ENCODE results near the gene SV2A.
"Not testable (repeated sequence)": the region's sequence is repeated elsewhere in the genome, so short reads cannot be mapped to it uniquely, and the experiment has no call there.

SV2A gene

DNA sequence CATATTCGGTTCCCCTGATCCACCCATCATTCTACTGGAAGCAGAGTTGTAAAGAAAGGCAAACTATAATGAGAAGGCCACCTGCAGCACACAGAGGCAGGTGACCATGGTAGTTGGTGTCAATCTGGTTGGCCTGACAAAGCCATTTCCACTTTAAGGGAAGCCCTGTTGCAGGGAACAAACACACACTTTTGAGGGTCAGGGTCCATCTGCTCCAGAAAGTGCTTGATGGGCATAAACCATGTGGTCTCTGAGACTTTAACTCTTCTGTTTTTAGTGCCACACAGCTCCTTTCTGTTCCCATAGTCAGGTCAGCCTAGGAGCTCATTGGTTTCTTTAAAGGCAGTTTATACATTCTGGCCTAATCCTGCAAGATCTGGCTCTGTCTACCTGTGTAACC, 35.8 kb downstream of the SV2A start:
- TF ChIP-seq, protein P1, sequence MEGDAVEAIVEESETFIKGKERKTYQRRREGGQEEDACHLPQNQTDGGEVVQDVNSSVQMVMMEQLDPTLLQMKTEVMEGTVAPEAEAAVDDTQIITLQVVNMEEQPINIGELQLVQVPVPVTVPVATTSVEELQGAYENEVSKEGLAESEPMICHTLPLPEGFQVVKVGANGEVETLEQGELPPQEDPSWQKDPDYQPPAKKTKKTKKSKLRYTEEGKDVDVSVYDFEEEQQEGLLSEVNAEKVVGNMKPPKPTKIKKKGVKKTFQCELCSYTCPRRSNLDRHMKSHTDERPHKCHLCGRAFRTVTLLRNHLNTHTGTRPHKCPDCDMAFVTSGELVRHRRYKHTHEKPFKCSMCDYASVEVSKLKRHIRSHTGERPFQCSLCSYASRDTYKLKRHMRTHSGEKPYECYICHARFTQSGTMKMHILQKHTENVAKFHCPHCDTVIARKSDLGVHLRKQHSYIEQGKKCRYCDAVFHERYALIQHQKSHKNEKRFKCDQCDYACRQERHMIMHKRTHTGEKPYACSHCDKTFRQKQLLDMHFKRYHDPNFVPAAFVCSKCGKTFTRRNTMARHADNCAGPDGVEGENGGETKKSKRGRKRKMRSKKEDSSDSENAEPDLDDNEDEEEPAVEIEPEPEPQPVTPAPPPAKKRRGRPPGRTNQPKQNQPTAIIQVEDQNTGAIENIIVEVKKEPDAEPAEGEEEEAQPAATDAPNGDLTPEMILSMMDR (IDR thresholded peaks at IDR 0.05; ENCODE audit: borderline replicate concordance, insufficient read depth, low read depth, low read length) = no peak
- H3K4me3 ChIP-seq (ENCODE audit: low read depth, low read length) = no peak overlapping the region

DNA sequence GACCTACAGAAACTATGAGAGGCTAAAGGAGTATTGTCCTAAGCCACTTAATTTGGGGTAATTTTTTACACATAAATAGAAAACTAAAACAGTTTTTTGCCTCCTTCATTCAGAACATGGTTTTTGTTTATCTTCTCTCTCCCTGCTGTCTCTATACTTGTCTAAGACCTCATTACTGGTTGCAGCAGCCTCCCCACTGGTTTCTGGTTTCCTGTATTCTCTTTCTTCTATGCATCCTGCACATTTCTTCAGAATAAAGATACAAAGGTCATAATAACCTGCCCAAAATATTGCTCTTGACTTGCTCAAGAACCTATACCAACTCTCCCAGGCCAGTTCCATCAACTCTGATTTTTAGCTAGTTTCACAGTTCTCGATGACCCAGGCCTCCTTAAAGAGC, 38.1 kb downstream of the SV2A start:
- TF ChIP-seq, protein P1 (IDR thresholded peaks at IDR 0.05; ENCODE audit: borderline replicate concordance, insufficient read depth, low read depth, low read length) = no peak
- no peak overlapping the region for H3K4me3 ChIP-seq (ENCODE audit: low read depth, low read length)

DNA sequence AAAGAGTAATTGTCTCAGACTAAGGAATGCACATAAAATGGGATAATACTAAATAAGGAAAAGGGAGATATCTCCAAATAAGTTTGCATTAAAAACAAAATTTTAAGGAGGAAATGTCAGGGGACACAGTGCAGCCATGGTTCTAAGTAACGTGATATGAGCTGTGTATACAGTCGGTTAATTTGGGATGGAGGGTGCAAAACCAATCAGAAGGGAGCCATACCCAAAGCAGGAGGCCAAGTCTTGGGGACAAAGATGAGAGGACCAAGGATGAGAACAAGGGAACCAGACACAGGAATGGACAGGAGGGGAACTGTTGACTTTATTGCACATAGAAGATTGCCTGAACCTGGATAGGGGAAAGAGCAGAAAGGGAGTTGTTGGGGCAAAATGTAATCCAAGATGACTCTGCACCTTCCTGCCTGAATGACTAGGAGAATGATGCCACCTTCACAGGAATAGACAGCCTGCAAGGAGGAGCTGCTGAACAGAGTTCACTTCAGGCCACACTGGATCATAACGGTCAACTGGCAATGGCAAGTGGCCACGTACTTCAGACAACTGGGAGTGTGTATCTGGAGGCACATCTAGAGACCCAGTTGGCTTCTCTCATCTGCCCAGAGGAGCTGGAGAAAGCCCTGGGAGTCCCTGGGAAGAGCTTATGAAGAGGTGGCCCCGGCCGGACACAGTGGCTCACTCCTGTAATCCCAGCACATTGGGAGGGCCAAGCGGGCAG, 40.3 kb downstream of the SV2A start:
- TF ChIP-seq, protein P1 (IDR thresholded peaks at IDR 0.05; ENCODE audit: borderline replicate concordance, insufficient read depth, low read depth, low read length) = no peak

DNA sequence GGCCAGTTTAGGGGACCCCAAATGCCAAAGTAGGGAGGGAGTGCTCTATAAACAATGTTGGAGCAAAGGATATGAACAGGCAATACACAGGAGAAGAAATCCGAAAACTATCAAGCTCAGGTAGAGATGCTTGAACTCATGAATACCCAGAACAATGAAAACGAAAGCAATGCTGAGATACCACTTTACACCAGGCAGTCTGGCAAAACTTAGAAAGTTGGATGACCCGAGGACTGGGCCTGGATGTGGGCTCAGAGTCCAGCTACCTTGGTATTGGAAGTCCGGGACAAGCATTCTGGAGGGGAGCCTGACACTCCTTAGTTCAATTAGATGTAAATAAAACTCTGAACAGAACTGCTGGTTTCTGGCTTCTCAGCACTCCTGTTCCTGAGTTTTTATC, 44.6 kb downstream of the SV2A start:
- H3K4me3 ChIP-seq (ENCODE audit: low read depth, low read length) = not testable (repeated sequence)

More for the DNA sequence above, 40.3 kb downstream of the SV2A start:
- no peak overlapping the region for H3K4me3 ChIP-seq (ENCODE audit: low read depth, low read length)

DNA sequence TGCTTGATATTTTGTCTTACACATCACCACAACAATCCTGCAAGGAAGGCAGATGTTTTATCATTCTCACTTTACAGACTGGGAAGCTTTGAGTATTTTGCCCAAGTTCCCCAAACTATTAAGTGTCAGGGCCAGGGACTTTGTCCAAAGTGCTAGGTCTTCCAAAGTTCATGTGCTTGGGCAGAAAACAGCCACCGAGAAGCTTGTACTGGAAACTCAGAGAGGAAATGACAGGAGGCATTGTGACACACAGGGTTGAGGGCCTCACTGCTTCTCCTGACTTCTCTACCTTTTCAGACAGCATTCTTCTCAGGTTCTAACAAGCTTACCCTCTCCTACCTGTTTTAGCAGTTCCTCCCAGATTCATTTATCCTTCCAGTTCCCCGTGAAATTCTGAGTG, 50.8 kb downstream of the SV2A start:
- H3K4me3 ChIP-seq (ENCODE audit: low read depth, low read length) = not testable (repeated sequence)

DNA sequence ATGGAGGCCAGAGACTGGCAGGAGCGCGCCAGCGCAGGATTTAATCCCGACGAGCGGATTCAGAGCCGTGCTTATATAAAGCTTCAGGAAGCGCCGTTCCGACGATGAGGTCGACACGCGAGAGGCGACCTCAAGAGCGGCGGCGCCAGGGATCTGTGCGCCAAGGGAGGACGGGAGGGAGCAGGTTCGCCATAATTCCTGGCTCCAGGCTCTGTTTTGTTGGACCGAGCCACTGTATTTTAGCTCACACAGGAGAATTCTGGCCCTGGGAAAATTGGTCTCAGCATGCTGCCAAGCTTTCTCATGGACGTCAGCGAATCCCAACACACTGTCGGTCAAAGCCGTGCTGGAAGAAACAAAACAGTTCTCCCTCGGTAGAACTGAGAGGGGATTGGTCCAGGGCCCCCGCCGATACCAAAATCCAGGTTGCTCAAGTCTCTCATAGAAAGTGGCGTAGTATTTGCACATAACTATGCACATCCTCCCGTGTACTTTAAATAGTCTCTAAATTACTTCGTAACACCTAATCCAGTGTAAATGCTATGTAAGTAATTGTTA, 56.1 kb downstream of the SV2A start:
- H3K4me3 ChIP-seq (ENCODE audit: low read depth, low read length) = not testable (repeated sequence)

DNA sequence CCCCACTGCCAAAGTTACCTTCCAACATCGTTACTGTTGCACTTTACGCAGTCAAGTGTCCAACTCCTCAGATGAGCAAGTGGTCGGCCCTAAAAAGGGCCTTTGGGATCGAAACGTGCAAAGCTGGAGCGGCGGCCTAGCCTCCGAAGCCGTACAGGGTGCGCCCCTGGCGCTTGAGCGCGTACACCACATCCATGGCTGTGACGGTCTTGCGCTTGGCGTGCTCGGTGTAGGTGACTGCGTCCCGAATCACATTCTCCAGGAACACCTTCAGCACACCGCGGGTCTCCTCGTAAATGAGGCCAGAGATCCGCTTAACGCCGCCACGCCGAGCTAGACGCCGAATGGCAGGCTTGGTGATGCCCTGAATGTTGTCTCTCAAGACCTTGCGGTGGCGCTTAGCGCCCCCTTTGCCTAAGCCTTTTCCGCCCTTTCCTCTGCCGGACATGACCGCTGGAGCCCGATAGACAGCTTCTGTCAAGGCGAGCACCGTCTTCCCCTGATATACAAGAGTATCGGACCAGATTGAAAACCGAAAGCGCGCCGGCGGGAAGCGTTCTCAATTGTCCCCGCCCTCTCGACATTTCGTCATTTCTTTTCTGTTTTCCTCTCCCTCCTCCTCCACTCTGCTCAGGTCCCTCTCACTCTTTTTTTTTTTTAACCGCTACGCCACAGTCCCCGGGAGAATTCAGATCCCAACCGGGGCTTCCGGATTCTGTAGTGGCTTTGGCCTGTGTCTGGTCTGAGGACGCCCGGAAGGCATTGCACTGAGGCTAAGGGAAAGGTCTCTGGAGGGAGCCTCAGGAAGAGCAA, 56.8 kb downstream of the SV2A start:
- H3K4me3 ChIP-seq (ENCODE audit: low read depth, low read length) = not testable (repeated sequence)

DNA sequence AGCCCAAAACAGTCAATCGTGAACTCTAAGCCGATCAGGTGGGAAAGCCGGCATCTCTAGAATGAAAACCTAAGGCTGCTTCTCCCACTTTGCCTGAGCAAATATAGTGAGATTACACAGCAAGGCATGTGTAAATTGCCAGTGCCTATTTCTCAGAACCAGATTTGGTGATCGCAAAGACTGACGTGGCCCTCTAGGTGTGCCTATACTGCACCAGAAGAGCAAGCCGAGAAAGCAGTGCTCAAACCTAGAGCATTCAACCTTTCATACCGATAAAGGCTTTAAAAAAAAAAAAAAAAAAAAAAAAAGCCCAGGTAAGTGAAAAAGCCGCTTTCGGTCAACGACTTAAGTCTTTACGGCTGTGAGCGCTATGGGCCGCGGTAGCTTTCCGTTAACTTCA, 57.4 kb downstream of the SV2A start:
- not testable (repeated sequence) for H3K4me3 ChIP-seq (ENCODE audit: low read depth, low read length)
